SK-N-MC (cell line): ENCODE data around the gene ELK4.

Source experiments
- DNase-seq: peaks from one replicate; pipeline ENCODE4 v3.0.0-alpha.2; 2011; ENCODE audit warnings: low read depth, low spot score
- H3K27ac ChIP-seq: fragments of 200-600 bp; sonication (generic); 2 replicates; pipeline ENCODE4 v1.5.1; 2016; ENCODE audit warnings: mixed run types
- H3K36me3 ChIP-seq: fragments of 200-600 bp; sonication (generic); 2 replicates; pipeline ENCODE4 v1.6.1; 2017; ENCODE audit warnings: antibody characterized with exemption, low read length, mixed read lengths; ENCODE audit not compliant: insufficient read depth
- H3K4me3 ChIP-seq: fragments of 200-600 bp; sonication (generic); 2 replicates; pipeline ENCODE4 v1.5.1; 2016
- H3K9ac ChIP-seq: fragments of 200-600 bp; sonication (generic); 2 replicates; pipeline ENCODE4 v1.8.0; 2017; ENCODE audit warnings: mixed run types, mixed read lengths; ENCODE audit not compliant: insufficient read length
- H3K9me3 ChIP-seq: fragments of 200-600 bp; sonication (generic); 2 replicates; pipeline ENCODE4 v1.6.1; 2017; ENCODE audit warnings: low read depth, mild to moderate bottlenecking, antibody characterized with exemption, low read length, moderate library complexity, mixed read lengths
- EZH2 ChIP-seq: fragments of 200-600 bp; sonication (generic); IDR thresholded peaks from one replicate; pipeline ENCODE4 v1.6.1; 2017; ENCODE audit warnings: antibody characterized with exemption
- FOXP2 ChIP-seq: optimal IDR thresholded peaks from 2 replicates; pipeline ENCODE3; 2011; ENCODE audit warnings: mild to moderate bottlenecking, moderate library complexity; ENCODE audit not compliant: insufficient read depth; ENCODE audit errors: extremely low read length, control extremely low read depth
- POLR2AphosphoS5 ChIP-seq: IDR thresholded peaks from 2 replicates; pipeline ENCODE4 v1.6.1; 2012; ENCODE audit warnings: mild to moderate bottlenecking, low read depth, low read length, borderline replicate concordance

Gene ELK4

GRCh38 chr1:205580140-205580922 is 51.5 kb downstream of the ELK4 start:
- no peak overlapping the region for H3K4me3 ChIP-seq
- no peak for DNase-seq
- no peaks in the 10 kb centered on the region for H3K9me3 ChIP-seq
- TF ChIP-seq FOXP2 (no peak), POLR2AphosphoS5 (no peak), EZH2 (no peak)
- no peaks in the 10 kb centered on the region for H3K36me3 ChIP-seq
- no peak overlapping the region for H3K9ac ChIP-seq
- H3K27ac ChIP-seq, result no peak overlapping the region

GRCh38 chr1:205579711-205580110 is 52.1 kb downstream of the ELK4 start:
- no peak overlapping the region for H3K4me3 ChIP-seq
- H3K9me3 ChIP-seq, result no peaks in the 10 kb centered on the region
- no peak for DNase-seq
- H3K9ac ChIP-seq, result no peak overlapping the region
- TF ChIP-seq EZH2 (no peak), POLR2AphosphoS5 (no peak), FOXP2 (no peak)
- H3K27ac ChIP-seq, result no peak overlapping the region
- no peaks in the 10 kb centered on the region for H3K36me3 ChIP-seq

- Histone ChIP-seq H3K9ac (no peak overlapping the region), H3K27ac (no peak overlapping the region), H3K9me3 (no peaks in the 10 kb centered on the region), H3K4me3 (no peak overlapping the region), H3K36me3 (no peaks in the 10 kb centered on the region)
- no peak for TF ChIP-seq EZH2
- no peak for TF ChIP-seq POLR2AphosphoS5
- no peak for TF ChIP-seq FOXP2
- DNase-seq, result no peak
Observed at GRCh38 chr1:205578780-205579571, 52.8 kb downstream of the ELK4 start.

GRCh38 chr1:205577874-205578658 is 53.7 kb downstream of the ELK4 start:
- Histone ChIP-seq H3K9ac (no peak overlapping the region), H3K36me3 (no peaks in the 10 kb centered on the region), H3K9me3 (no peaks in the 10 kb centered on the region), H3K27ac (no peak overlapping the region), H3K4me3 (no peak overlapping the region)
- DNase-seq, result no peak
- TF ChIP-seq POLR2AphosphoS5, result no peak
- TF ChIP-seq FOXP2, result no peak
- TF ChIP-seq EZH2, result no peak

GRCh38 chr1:205576805-205577761 is 54.7 kb downstream of the ELK4 start:
- no peak for DNase-seq
- Histone ChIP-seq H3K9me3 (no peaks in the 10 kb centered on the region), H3K36me3 (no peaks in the 10 kb centered on the region), H3K4me3 (no peak overlapping the region), H3K9ac (no peak overlapping the region), H3K27ac (no peak overlapping the region)
- no peak for TF ChIP-seq FOXP2
- TF ChIP-seq EZH2, result no peak
- no peak for TF ChIP-seq POLR2AphosphoS5

- DNase-seq, result no peak
- Histone ChIP-seq H3K9ac (no peak overlapping the region), H3K36me3 (no peaks in the 10 kb centered on the region), H3K9me3 (no peaks in the 10 kb centered on the region), H3K4me3 (no peak overlapping the region), H3K27ac (no peak overlapping the region)
- TF ChIP-seq FOXP2, result no peak
- TF ChIP-seq POLR2AphosphoS5, result no peak
- no peak for TF ChIP-seq EZH2
Observed at GRCh38 chr1:205576011-205576410, 55.8 kb downstream of the ELK4 start.

- no peak overlapping the region for H3K9ac ChIP-seq
- no peaks in the 10 kb centered on the region for H3K36me3 ChIP-seq
- TF ChIP-seq EZH2 (no peak), FOXP2 (no peak), POLR2AphosphoS5 (no peak)
- no peaks in the 10 kb centered on the region for H3K9me3 ChIP-seq
- no peak for DNase-seq
- H3K4me3 ChIP-seq, result no peak overlapping the region
- no peak overlapping the region for H3K27ac ChIP-seq
Observed at GRCh38 chr1:205575294-205575885, 56.4 kb downstream of the ELK4 start.
